HEK293T (cell line): ENCODE measurements around the gene TBL1X.
"Not testable (repeated sequence)": the region's sequence is repeated elsewhere in the genome, so short reads cannot be mapped to it uniquely, and the experiment has no call there.

ENCODE experiments used
- CTCF ChIA-PET: fragments of 350-600 bp; formaldehyde crosslinking; extraction: SDS; loops from one replicate; lab custom pipeline; 2021; ENCODE audit warnings: antibody characterized with exemption, inconsistent platforms; lab: Yijun Ruan, JAX
- POLR2A ChIA-PET: fragments of 350-600 bp; formaldehyde crosslinking; extraction: SDS; loops from one replicate; lab custom pipeline; 2020; ENCODE audit warnings: antibody characterized with exemption, inconsistent platforms; lab: Yijun Ruan, JAX
- DNase-seq: peaks from one replicate; pipeline ENCODE4 v3.0.0; 2012; ENCODE audit warnings: mixed read lengths; ENCODE audit errors: extremely low spot score
- ARNT ChIP-seq: fragments of 450-650 bp; IDR thresholded peaks from 2 replicates; pipeline ENCODE4 v1.6.1; 2017; ENCODE audit warnings: mild to moderate bottlenecking
- BHLHE40 ChIP-seq: fragments of 450-650 bp; IDR thresholded peaks from 2 replicates; pipeline ENCODE4 v1.6.1; 2016; ENCODE audit warnings: mild to moderate bottlenecking, moderate library complexity, borderline replicate concordance
- CTBP1 ChIP-seq: fragments of 450-650 bp; IDR thresholded peaks from 2 replicates; pipeline ENCODE4 v1.6.1; 2016; ENCODE audit warnings: borderline replicate concordance
- ELF4 ChIP-seq: fragments of 450-650 bp; IDR thresholded peaks from 2 replicates; pipeline ENCODE4 v1.6.1; 2017; ENCODE audit warnings: antibody characterized with exemption
- FOXA1 ChIP-seq: fragments of 450-650 bp; IDR thresholded peaks from 2 replicates; pipeline ENCODE4 v1.6.1; 2016; ENCODE audit warnings: mild to moderate bottlenecking
- FOXK2 ChIP-seq: fragments of 450-650 bp; IDR thresholded peaks from 2 replicates; pipeline ENCODE4 v1.6.1; 2016; ENCODE audit warnings: mild to moderate bottlenecking
- FOXM1 ChIP-seq: fragments of 450-650 bp; IDR thresholded peaks from 2 replicates; pipeline ENCODE4 v1.6.1; 2017; ENCODE audit warnings: mild to moderate bottlenecking, borderline replicate concordance
- HDGF ChIP-seq: fragments of 450-650 bp; IDR thresholded peaks from 2 replicates; pipeline ENCODE4 v1.6.1; 2017; ENCODE audit warnings: antibody characterized with exemption, borderline replicate concordance
- L3MBTL2 ChIP-seq: fragments of 450-650 bp; conservative IDR thresholded peaks from 2 replicates; pipeline ENCODE4 v1.6.1; 2016; ENCODE audit warnings: mild to moderate bottlenecking
- LEF1 ChIP-seq: fragments of 450-650 bp; IDR thresholded peaks from 2 replicates; pipeline ENCODE4 v1.6.1; 2017; ENCODE audit warnings: mild to moderate bottlenecking, borderline replicate concordance
- NFRKB ChIP-seq: fragments of 450-650 bp; IDR thresholded peaks from 2 replicates; pipeline ENCODE4 v1.6.1; 2016; ENCODE audit warnings: mild to moderate bottlenecking, moderate library complexity
- SP1 ChIP-seq: fragments of 450-650 bp; IDR thresholded peaks from 2 replicates; pipeline ENCODE4 v1.6.1; 2017
- SUZ12 ChIP-seq: fragments of 450-650 bp; IDR thresholded peaks from 2 replicates; pipeline ENCODE4 v1.6.1; 2016; ENCODE audit warnings: mild to moderate bottlenecking
- TARDBP ChIP-seq: fragments of 450-650 bp; IDR thresholded peaks from 2 replicates; pipeline ENCODE4 v1.6.1; 2016
- ZNF384 ChIP-seq: fragments of 450-650 bp; IDR thresholded peaks from 2 replicates; pipeline ENCODE4 v1.6.1; 2016
- TF ChIP-seq, protein P1 (sequence below): fragments of 450-650 bp; IDR thresholded peaks from 2 replicates; pipeline ENCODE4 v1.6.1; 2016

Gene TBL1X

GRCh38 chrX:9430346-9430921 is 34.4 kb upstream of the TBL1X start:
- ChIA-PET POLR2A (no interaction called here), CTCF (no interaction called here)
- TF ChIP-seq ELF4 (no peak), FOXM1 (no peak), LEF1 (no peak)
- DNase-seq = no peak

GRCh38 chrX:9431281-9431680 is 33.6 kb upstream of the TBL1X start:
- TF ChIP-seq CTBP1 (no peak), FOXA1 (no peak), HDGF (no peak), L3MBTL2 (no peak), ZNF384 (no peak)
- ChIA-PET CTCF (no interaction called here), POLR2A (no interaction called here)
- DNase-seq = no peak

- POLR2A ChIA-PET = no interaction called here
- no peak for DNase-seq
- TF ChIP-seq NFRKB (no peak), BHLHE40 (no peak), ELF4 (no peak)
- CTCF ChIA-PET = no interaction called here
These were observed 31.3 kb upstream of the TBL1X start for GRCh38 chrX:9433596-9433995.

GRCh38 chrX:9434051-9434550 is 30.8 kb upstream of the TBL1X start:
- CTCF ChIA-PET = no interaction called here
- TF ChIP-seq FOXA1 (no peak), FOXK2 (no peak), L3MBTL2 (no peak), ZNF384 (no peak), BHLHE40 (no peak), HDGF (no peak), TARDBP (no peak), ARNT (no peak), NFRKB (no peak), ELF4 (no peak), CTBP1 (no peak), LEF1 (no peak), SUZ12 (no peak), SP1 (no peak), FOXM1 (no peak)
- TF ChIP-seq, protein P1, sequence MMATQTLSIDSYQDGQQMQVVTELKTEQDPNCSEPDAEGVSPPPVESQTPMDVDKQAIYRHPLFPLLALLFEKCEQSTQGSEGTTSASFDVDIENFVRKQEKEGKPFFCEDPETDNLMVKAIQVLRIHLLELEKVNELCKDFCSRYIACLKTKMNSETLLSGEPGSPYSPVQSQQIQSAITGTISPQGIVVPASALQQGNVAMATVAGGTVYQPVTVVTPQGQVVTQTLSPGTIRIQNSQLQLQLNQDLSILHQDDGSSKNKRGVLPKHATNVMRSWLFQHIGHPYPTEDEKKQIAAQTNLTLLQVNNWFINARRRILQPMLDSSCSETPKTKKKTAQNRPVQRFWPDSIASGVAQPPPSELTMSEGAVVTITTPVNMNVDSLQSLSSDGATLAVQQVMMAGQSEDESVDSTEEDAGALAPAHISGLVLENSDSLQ = no peak
- POLR2A ChIA-PET = no interaction called here
- no peak for DNase-seq

- DNase-seq, CTCF ChIA-PET, POLR2A ChIA-PET: not testable (repeated sequence)
These were observed 29.8 kb upstream of the TBL1X start for GRCh38 chrX:9435086-9435485.

- no peak for DNase-seq
- ChIA-PET CTCF (no interaction called here), POLR2A (no interaction called here)
- no peak for TF ChIP-seq HDGF
- no peak for TF ChIP-seq ZNF384
These were observed 28.0 kb upstream of the TBL1X start for GRCh38 chrX:9436812-9437211.

- CTCF ChIA-PET = no interaction called here
- DNase-seq = no peak
- POLR2A ChIA-PET = no interaction called here
- TF ChIP-seq ZNF384 = no peak
- TF ChIP-seq, protein P1 = no peak
These were observed 25.8 kb upstream of the TBL1X start for GRCh38 chrX:9438933-9439494.

DNA sequence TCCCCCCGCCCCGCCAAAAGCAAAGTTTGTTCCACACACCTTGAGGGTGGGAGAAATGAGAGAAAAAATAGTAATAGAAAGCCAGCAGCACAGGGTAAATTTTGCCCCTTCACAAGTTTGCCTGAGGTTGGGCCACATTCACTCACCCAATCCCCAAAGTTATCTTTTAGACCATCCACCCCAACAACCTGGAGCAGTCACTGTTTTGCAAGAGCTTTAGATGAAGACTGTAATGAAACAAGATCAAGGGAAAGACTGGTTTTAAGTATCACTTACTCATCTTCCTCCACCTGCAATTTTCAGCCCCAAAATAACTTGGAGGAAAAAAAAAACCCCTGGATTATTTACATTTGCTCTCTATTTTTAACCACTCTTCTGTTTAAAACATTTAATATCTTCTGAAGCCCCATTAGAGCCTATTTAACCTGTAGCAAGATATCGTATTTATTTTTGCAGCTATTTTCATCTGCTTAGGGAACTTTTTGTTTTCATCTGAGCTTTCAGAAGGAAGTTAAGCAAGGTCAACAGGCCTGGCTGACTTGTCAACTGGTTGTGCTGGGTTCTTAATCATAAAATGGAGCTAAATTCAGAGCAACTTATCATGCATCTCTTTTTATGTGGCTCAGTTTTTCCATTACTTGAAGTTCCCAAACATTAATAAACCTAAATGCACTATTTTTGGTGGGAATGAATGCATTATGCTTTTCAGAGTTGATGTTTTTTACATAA is 24.6 kb upstream of the TBL1X start:
- ChIA-PET POLR2A (no interaction called here), CTCF (no interaction called here)
- no peak for DNase-seq
- TF ChIP-seq FOXM1 (no peak), ELF4 (no peak), FOXK2 (no peak), ZNF384 (no peak)
